A673 (cell line): ENCODE measurements around the gene PHACTR3.

Experiments used
- EZH2 ChIP-seq: fragments of 200-600 bp; sonication (generic); IDR thresholded peaks from 2 replicates; pipeline ENCODE4 v1.6.1; 2017; ENCODE audit warnings: borderline replicate concordance, low read depth, mild to moderate bottlenecking, mixed read lengths, antibody characterized with exemption, low read length; ENCODE audit not compliant: poor library complexity, severe bottlenecking
- TF ChIP-seq, protein P1 (sequence below): fragments of 300-800, 200-600 bp; sonication (generic); conservative IDR thresholded peaks from 2 replicates; pipeline ENCODE4 v1.5.1; 2017; ENCODE audit warnings: low read depth, mild to moderate bottlenecking, antibody characterized with exemption, low read length, moderate library complexity, mixed read lengths

- TF ChIP-seq, protein P1, sequence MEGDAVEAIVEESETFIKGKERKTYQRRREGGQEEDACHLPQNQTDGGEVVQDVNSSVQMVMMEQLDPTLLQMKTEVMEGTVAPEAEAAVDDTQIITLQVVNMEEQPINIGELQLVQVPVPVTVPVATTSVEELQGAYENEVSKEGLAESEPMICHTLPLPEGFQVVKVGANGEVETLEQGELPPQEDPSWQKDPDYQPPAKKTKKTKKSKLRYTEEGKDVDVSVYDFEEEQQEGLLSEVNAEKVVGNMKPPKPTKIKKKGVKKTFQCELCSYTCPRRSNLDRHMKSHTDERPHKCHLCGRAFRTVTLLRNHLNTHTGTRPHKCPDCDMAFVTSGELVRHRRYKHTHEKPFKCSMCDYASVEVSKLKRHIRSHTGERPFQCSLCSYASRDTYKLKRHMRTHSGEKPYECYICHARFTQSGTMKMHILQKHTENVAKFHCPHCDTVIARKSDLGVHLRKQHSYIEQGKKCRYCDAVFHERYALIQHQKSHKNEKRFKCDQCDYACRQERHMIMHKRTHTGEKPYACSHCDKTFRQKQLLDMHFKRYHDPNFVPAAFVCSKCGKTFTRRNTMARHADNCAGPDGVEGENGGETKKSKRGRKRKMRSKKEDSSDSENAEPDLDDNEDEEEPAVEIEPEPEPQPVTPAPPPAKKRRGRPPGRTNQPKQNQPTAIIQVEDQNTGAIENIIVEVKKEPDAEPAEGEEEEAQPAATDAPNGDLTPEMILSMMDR: no peak
- no peak for TF ChIP-seq EZH2
These were observed 121.3 kb downstream of the PHACTR3 start for GRCh38 chr20:59725476-59726280.
